Fibroblast of the conjunctiva (primary cell): ENCODE results near the gene PSEN1.
"Not testable (repeated sequence)": the region's sequence is repeated elsewhere in the genome, so short reads cannot be mapped to it uniquely, and the experiment has no call there.

Source experiments
- DNase-seq: peaks from one replicate; pipeline ENCODE4 v3.0.0-alpha.2; 2010; ENCODE audit warnings: low read depth

The PSEN1 gene

DNA sequence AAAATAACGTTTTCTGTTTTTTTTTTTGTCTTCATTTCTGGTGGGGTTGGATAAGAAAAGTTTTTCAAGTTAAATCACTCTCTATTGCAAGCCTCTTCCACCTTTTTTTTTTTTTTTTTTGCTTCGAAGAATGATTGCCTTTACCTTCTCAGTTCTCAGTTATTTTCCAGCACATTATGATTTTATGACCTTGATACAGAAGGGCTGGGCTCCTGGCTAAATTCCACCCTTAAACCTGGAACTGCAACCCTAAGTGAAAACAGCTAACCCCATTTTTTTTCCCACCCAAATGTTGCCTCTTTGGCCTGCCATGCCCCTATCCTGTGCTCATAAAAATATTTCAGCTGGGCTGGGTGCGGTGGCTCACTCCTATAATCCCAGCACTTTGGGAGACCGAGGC is 31.4 kb downstream of the PSEN1 start:
- no peak for DNase-seq

DNA sequence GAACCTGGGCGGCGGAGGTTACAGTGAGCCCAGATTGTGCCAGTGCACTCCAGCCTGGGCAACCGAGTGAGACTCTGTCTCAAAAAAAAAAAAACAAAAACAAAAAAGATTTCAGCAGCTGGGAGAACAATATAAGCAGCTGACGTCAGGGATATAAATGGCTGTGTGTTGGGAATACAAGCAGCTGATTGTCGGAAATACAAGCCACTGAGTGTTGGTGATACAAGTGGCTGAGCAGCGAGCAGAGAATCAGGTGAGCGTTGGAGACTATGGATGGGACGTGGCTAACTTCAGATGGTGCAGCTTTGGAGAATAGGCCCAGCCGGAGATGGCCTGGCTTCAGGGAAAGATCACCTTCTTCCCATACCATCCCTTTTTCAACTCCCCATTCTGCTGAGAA is 32.0 kb downstream of the PSEN1 start:
- no peak for DNase-seq

GRCh38 chr14:73168691-73169090 is 32.4 kb downstream of the PSEN1 start:
- DNase-seq: no peak

- not testable (repeated sequence) for DNase-seq
These were observed 33.5 kb downstream of the PSEN1 start for GRCh38 chr14:73169855-73170254.

GRCh38 chr14:73170686-73171085 is 34.4 kb downstream of the PSEN1 start:
- no peak for DNase-seq

DNA sequence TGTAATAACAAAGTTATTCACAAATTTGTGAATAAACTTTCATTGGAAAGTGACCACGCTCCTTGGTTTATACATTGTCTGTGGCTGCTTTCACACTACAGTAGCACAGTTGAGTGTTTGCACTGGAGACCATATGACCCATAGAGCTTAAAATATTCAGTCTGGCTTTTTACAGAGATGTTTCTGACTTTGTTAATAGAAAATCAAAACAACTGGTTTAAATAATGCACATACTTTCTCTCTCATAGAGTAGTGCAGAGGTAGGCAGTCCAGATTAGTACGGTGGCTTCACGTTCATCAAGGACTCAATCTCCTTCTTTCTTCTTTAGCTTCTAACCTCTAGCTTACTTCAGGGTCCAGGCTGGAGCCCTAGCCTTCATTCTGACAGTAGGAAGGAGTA is 36.2 kb downstream of the PSEN1 start:
- DNase-seq: no peak

GRCh38 chr14:73173092-73173735 is 36.9 kb downstream of the PSEN1 start:
- DNase-seq: peak; percentile 57

DNA sequence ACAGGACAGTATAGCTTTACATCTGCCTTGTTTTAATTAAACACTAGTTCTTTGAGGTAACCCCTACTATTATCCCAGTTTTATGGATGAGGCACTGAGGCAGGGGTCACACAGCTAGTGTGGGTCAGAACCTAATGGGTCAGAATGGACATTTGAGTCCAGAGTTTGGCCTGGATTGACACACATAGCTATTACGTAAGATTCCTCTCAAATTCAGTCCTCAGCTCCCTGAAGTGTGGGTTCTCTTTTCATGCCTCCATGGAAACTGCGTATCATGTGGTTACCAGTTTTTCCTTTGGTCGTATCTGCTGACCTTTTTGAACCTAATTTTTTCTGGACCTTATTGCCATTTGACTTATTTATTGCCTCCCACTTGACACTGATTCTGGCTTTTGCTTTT is 40.4 kb downstream of the PSEN1 start:
- no peak for DNase-seq

GRCh38 chr14:73180385-73180805 is 44.1 kb downstream of the PSEN1 start:
- peak; percentile 32 for DNase-seq

DNA sequence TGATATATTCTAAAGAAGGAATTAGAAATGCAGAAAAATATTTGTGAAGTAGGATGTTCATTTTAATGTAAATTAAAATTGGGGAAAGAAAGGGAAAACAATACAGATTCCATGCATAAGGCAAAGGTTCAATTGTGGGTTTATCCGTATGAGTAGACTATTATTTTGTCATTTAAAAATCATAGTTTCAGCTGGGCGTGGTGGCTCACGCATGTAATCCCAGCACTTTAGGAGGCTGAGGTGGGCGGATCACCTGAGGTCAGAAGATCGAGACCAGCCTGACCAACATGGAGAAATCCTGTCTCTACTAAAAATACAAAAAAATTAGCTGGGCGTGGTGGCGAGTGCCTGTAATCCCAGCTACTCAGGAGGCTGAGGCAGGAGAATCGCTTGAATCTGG is 44.7 kb downstream of the PSEN1 start:
- DNase-seq: not testable (repeated sequence)

DNA sequence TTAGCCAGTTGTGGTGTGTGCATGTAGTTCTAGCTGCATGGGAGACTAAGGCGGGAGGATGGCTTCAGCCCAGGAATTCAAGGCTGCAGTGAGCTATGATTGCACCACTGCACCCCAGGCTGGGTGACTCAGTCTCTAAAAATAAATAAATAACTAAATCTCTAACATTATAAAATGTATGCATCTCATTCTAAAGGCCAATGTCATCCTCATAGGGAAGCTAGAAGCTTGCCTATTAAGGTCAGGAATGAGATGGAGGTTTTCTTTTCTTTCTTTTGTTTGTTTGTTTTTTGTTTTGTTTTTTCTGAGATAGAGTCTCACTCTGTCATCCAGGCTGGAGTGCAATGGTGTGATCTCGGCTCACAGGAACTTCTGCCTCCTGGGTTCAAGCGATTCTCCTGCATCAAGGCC is 52.2 kb downstream of the PSEN1 start:
- DNase-seq: peak; percentile 49

DNA sequence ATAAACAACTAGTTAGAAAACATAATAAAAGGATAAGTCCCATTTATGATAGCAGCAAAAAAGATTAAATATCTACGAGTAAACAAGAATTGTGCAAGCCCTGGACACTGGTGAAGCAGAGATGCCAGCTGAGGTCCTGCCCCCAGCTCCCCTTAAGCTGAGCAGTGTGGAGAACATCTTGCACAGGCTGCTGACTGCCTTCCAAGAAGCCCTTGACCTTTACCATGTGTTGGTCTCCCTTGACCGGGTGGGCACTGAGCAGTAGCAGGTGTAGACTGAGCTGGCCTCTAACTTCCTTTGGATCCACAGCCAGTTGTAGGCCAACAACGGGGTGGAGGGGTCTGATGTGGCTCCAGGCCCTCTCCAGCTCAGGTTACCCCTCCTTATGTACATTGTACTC is 53.3 kb downstream of the PSEN1 start:
- DNase-seq: no peak

GRCh38 chr14:73191441-73191840 is 55.1 kb downstream of the PSEN1 start:
- DNase-seq: no peak

- not testable (repeated sequence) for DNase-seq
These were observed 58.0 kb downstream of the PSEN1 start for GRCh38 chr14:73194306-73194705.

- no peak for DNase-seq
These were observed 61.9 kb downstream of the PSEN1 start for GRCh38 chr14:73198253-73198652.

DNA sequence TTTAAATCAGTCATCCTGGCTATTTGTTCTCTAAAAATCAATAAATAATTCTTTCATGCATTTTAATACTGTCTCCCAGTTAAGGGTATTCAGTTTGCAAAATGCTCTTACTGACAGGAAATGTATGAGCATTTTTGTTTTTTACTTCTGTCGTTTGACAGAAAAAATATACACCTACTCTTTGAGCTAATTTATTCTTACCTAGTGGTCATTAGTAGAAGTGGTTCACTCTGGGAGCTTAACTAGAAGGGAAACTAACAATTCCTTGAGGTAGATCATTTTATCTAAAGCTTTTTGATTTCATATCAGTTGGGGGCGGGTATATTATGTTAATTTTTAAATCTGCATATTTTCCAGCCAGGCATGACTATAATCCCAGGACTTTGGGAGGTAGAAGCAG is 67.2 kb downstream of the PSEN1 start:
- no peak for DNase-seq

GRCh38 chr14:73207615-73208014 is 71.3 kb downstream of the PSEN1 start:
- no peak for DNase-seq

- DNase-seq: no peak
These were observed 72.1 kb downstream of the PSEN1 start for GRCh38 chr14:73208390-73208789.

GRCh38 chr14:73208846-73209245 is 72.5 kb downstream of the PSEN1 start:
- DNase-seq: no peak

- peak; percentile 17 for DNase-seq
These were observed 73.6 kb downstream of the PSEN1 start for GRCh38 chr14:73209953-73210352.

GRCh38 chr14:73211251-73212040 is 75.1 kb downstream of the PSEN1 start:
- no peak for DNase-seq

DNA sequence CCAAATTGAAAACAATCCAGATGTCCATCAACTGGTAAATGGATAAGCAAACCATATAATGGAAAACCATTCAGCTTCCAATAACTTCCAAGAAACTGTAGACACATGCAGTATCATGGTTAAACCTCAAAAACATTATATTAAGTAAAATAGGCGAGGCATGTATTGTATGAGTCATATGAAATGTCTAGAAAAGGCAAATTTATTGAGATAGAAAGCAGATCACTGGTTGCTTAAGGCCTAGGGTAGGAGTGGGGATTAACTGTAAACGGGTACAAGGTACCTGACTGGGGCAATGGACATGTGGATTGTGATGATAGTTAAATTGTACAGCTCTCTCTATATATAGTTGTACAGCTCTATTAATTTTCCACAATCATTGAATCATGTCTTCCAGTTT is 79.7 kb downstream of the PSEN1 start:
- no peak for DNase-seq

- no peak for DNase-seq
These were observed 81.1 kb downstream of the PSEN1 start for GRCh38 chr14:73217411-73217810.

DNA sequence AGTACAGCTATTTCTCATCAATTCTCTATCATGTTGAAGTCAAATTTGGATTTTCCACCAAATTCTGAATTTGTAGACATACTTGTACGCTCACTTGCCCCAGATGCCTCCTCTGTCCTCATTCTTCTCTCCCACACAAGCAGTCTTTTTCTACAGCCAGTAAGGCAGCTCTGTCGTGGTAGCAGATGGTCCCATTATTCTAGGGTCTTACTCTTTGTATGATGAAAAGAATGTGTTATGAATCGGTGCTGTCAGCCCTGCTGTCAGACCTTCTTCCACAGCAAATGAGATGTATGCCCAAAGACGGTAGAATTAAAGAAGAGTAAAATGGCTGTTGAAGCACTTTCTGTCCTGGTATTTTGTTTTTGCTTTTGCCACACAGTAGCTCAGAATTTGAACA is 83.8 kb downstream of the PSEN1 start:
- DNase-seq: no peak
